Measurements from ENCODE around the gene GYPB. TPM values are rescaled to one million over a fixed set of nuclear protein-coding genes. Genes with fewer than 3 reads are reported as not detected.
"Not testable (repeated sequence)": the region's sequence is repeated elsewhere in the genome, so short reads cannot be mapped to it uniquely, and the experiment has no call there.

The GYPB gene
- total RNA-seq, 2 experiments from 2014 or later = not detected

GRCh38 chr4:144024399-144025053, 5.3 kb upstream of the GYPB start:
- POLR2A ChIA-PET; H3K4me1 Mint-ChIP-seq; H3K4me3 Mint-ChIP-seq; CTCF ChIA-PET; H3K9me3 Mint-ChIP-seq; H3K36me3 Mint-ChIP-seq (ENCODE audit: low read depth); DNase-seq; H3K27me3 Mint-ChIP-seq; H3K27ac Mint-ChIP-seq: not testable (repeated sequence)

GRCh38 chr4:144022772-144023400, 3.7 kb upstream of the GYPB start:
- H3K27me3 Mint-ChIP-seq; H3K4me1 Mint-ChIP-seq; DNase-seq; H3K4me3 Mint-ChIP-seq; CTCF ChIA-PET; H3K9me3 Mint-ChIP-seq; H3K36me3 Mint-ChIP-seq (ENCODE audit: low read depth); POLR2A ChIA-PET; H3K27ac Mint-ChIP-seq: not testable (repeated sequence)

DNA sequence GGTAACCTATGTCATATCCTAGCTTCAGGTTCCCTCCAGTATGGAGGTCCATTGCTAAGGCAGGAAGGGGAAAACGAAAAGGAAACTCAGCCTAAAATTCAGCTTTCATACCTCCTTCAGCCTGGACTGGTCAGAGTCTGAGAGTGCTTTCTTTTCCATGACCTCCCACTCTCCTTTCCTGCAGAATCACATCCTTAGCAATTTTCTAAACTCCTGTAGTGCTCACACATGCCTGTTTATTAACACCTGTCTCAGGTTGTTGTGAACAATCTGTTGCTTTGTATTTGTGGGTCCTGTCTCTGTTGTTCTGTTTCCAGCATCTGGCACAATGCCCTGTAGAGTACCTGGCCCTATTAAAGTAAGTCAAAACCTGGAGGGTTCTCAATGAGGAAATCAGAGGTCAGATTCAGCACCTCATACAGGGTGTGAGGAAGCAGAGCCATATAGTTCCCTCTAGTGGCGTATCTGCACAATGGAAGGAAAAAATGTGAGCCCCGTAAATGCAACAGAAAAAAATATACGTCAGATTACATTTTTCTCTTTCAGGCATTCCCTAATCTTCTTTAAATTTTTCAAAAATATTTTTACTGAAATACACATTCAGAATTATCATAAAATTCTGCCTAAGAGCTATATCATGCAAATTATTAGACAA, 2.3 kb upstream of the GYPB start:
- H3K4me1 Mint-ChIP-seq; H3K4me3 Mint-ChIP-seq; H3K9me3 Mint-ChIP-seq; H3K36me3 Mint-ChIP-seq (ENCODE audit: low read depth); DNase-seq; POLR2A ChIA-PET; CTCF ChIA-PET; H3K27me3 Mint-ChIP-seq; H3K27ac Mint-ChIP-seq: not testable (repeated sequence)

- H3K4me3 Mint-ChIP-seq; H3K9me3 Mint-ChIP-seq; H3K27ac Mint-ChIP-seq; H3K27me3 Mint-ChIP-seq; DNase-seq; CTCF ChIA-PET; POLR2A ChIA-PET; H3K36me3 Mint-ChIP-seq (ENCODE audit: low read depth); H3K4me1 Mint-ChIP-seq: not testable (repeated sequence)
Measured at GRCh38 chr4:144018223-144019000, 768 bp downstream of the GYPB start.

GRCh38 chr4:144017271-144017670, 1.9 kb downstream of the GYPB start:
- H3K27ac Mint-ChIP-seq; H3K4me1 Mint-ChIP-seq; DNase-seq; H3K36me3 Mint-ChIP-seq (ENCODE audit: low read depth); H3K9me3 Mint-ChIP-seq; H3K4me3 Mint-ChIP-seq; H3K27me3 Mint-ChIP-seq; POLR2A ChIA-PET; CTCF ChIA-PET: not testable (repeated sequence)

GRCh38 chr4:144016057-144016605, 3.0 kb downstream of the GYPB start:
- H3K9me3 Mint-ChIP-seq; H3K27me3 Mint-ChIP-seq; H3K4me3 Mint-ChIP-seq; H3K4me1 Mint-ChIP-seq; H3K36me3 Mint-ChIP-seq (ENCODE audit: low read depth); POLR2A ChIA-PET; DNase-seq; H3K27ac Mint-ChIP-seq; CTCF ChIA-PET: not testable (repeated sequence)

DNA sequence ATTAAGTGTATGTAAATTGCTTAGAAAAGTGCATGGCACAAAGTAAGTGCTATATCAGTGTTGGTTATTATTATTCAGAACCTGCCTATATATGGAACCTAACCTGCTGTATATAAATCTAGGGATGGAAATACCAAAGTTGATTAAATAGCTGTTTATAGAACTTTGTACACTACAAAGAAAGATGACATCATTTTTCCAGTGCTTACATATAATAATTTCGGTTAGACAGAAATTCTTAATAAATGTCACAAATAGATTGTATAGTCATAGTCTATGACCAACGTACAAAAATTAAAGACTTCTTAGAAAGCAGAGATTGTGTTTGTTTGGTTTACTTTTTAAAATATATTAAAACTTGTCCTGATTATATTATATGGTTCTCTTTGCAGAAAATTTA, 4.4 kb downstream of the GYPB start:
- CTCF ChIA-PET = no interaction called here

DNA sequence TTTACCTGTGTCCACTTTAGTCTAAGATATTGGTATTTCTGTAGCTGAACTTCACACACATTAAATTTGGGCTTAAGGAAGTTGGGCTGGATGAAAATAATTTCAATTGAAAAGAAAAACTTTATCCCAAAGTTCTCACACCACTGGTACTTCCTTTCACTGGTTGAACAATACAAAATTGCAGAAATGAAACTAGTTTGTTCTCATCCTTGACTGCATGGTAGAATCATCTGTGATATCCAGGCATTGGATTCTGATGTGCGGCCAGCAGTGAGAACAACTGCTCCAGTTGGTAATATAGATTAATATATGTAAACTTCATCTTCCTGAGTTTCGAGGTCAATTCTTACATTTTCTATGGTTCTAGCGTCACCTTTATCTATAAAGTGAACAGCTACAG, 10.6 kb downstream of the GYPB start:
- CTCF ChIA-PET; POLR2A ChIA-PET; H3K27ac Mint-ChIP-seq; H3K36me3 Mint-ChIP-seq (ENCODE audit: low read depth); H3K4me1 Mint-ChIP-seq; DNase-seq; H3K9me3 Mint-ChIP-seq; H3K4me3 Mint-ChIP-seq; H3K27me3 Mint-ChIP-seq: not testable (repeated sequence)

More for the DNA sequence above, 4.4 kb downstream of the GYPB start:
- DNase-seq = no peak
- no peak overlapping the region for H3K4me3 Mint-ChIP-seq
- peaks cover 2% of the 10 kb centered on the region for H3K27me3 Mint-ChIP-seq
- H3K27ac Mint-ChIP-seq = no peak overlapping the region
- no peaks in the 10 kb centered on the region for H3K9me3 Mint-ChIP-seq
- POLR2A ChIA-PET = no interaction called here
- no peaks in the 10 kb centered on the region for H3K36me3 Mint-ChIP-seq (ENCODE audit: low read depth)
- no peaks in the 10 kb centered on the region for H3K4me1 Mint-ChIP-seq

GRCh38 chr4:144007960-144008359, 11.2 kb downstream of the GYPB start:
- H3K36me3 Mint-ChIP-seq (ENCODE audit: low read depth); H3K4me1 Mint-ChIP-seq; H3K9me3 Mint-ChIP-seq; H3K27me3 Mint-ChIP-seq; H3K27ac Mint-ChIP-seq; DNase-seq; H3K4me3 Mint-ChIP-seq; POLR2A ChIA-PET; CTCF ChIA-PET: not testable (repeated sequence)

DNA sequence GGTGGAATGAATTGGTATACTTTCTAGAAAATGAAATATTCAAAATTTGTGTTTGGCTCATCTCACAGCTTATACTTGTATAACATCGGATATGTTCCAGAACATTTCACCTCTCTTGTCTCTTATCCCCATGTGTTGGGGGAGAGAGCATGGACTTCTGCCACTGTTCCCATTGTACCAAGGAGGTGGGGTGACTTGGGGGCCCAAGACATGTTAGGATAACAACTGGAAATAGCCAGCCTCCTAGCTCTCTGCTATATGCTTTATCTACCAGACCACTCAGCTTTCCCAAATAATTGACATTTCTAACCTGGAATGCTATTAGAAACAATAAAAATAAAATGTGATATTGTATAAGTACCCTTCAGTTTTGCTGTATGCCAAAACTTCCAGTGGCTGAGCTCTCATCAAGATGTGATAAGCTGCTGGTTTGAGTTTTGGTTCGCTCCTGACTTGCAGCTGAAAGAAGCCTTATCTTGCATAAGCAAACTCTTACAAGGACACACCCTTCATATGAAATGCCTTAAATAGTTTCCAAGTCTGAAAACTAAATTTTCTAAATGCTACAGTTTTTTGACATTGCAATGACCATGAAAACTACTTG, 12.9 kb downstream of the GYPB start:
- DNase-seq; H3K27ac Mint-ChIP-seq; H3K36me3 Mint-ChIP-seq (ENCODE audit: low read depth); CTCF ChIA-PET; H3K4me1 Mint-ChIP-seq; POLR2A ChIA-PET; H3K9me3 Mint-ChIP-seq; H3K27me3 Mint-ChIP-seq; H3K4me3 Mint-ChIP-seq: not testable (repeated sequence)

GRCh38 chr4:144005558-144005953, 13.6 kb downstream of the GYPB start:
- H3K9me3 Mint-ChIP-seq; H3K27ac Mint-ChIP-seq; H3K36me3 Mint-ChIP-seq (ENCODE audit: low read depth): not testable (repeated sequence)

GRCh38 chr4:144004868-144005557, 14.2 kb downstream of the GYPB start:
- H3K36me3 Mint-ChIP-seq (ENCODE audit: low read depth); H3K27me3 Mint-ChIP-seq; CTCF ChIA-PET; DNase-seq; H3K9me3 Mint-ChIP-seq; H3K4me3 Mint-ChIP-seq; H3K4me1 Mint-ChIP-seq; H3K27ac Mint-ChIP-seq; POLR2A ChIA-PET: not testable (repeated sequence)

More at GRCh38 chr4:144005558-144005953, 13.6 kb downstream of the GYPB start:
- H3K27me3 Mint-ChIP-seq, CTCF ChIA-PET, DNase-seq, H3K4me1 Mint-ChIP-seq, H3K4me3 Mint-ChIP-seq, POLR2A ChIA-PET: not testable (repeated sequence)

GRCh38 chr4:144003890-144004265, 15.3 kb downstream of the GYPB start:
- H3K36me3 Mint-ChIP-seq (ENCODE audit: low read depth); POLR2A ChIA-PET: not testable (repeated sequence)

More at GRCh38 chr4:144003890-144004265, 15.3 kb downstream of the GYPB start:
- H3K4me1 Mint-ChIP-seq, DNase-seq, CTCF ChIA-PET, H3K27me3 Mint-ChIP-seq, H3K9me3 Mint-ChIP-seq, H3K4me3 Mint-ChIP-seq, H3K27ac Mint-ChIP-seq: not testable (repeated sequence)

Data from activated CD4-positive, alpha-beta memory T cell treated with anti-CD3 and anti-CD28 coated beads, Interleukin-2, amount 10 ng/mL, durations not matched to agents 7 days and 5 days (primary cell).